ENCODE measurements around the gene CUX1. TPM values are rescaled to one million over a fixed set of nuclear protein-coding genes. Genes with fewer than 3 reads are reported as not detected.

The CUX1 gene
- total and polyA plus RNA-seq, 10 of the 15 experiments (the other 5 are each of a cell fraction or from before 2014, with no cell fraction given) = 6.1 to 48.6 (median 25.9) TPM

- ATAC-seq = peak; percentile 13
- no TSS peak for BruUV-seq (replicated peaks)
- no peaks in the 10 kb centered on the region for H4K20me1 ChIP-seq (ENCODE audit: control insufficient read depth, insufficient read depth)
- no peak for DNase-seq (ENCODE audit: low read depth, low spot score)
- no peak for FAIRE-seq
- H3K4me1 ChIP-seq (ENCODE audit: control insufficient read depth, insufficient read depth, low read length) = peaks cover 4% of the 10 kb centered on the region; the same call in 1 of the 2 replicates
- H3K79me2 ChIP-seq (ENCODE audit: control insufficient read depth, insufficient read depth, low read length) = peaks cover 44% of the 10 kb centered on the region
- peak overlapping the region; percentile 77 for H3K4me3 ChIP-seq
- CTCF ChIA-PET = interaction anchor here (1.1 to 3.6 kb wide), 6 partner anchors 10 to 420 kb away, joined by 3 to 20 read pairs (median 4); no protein-coding TSS in a partner anchor
- H3K9me3 ChIP-seq (replicated peaks; ENCODE audit: control insufficient read depth, insufficient read depth, low read length) = no peaks in the 10 kb centered on the region
- no peak overlapping the region for H2AFZ ChIP-seq (ENCODE audit: control insufficient read depth, low read depth, low read length)
- intact Hi-C loops (cut with micrococcal nuclease; ENCODE audit: unreplicated experiment) (loop anchor here (5.0 to 10.0 kb wide), 3 partner anchors 115 to 305 kb away; no protein-coding TSS in a partner anchor), in situ Hi-C loops (cut with MboI) (no loop called here)
- H3K4me2 ChIP-seq (ENCODE audit: control insufficient read depth, insufficient read depth) = peak overlapping the region; percentile 64; the same call in 1 of the 2 replicates
- H3K9ac ChIP-seq (ENCODE audit: control insufficient read depth, insufficient read depth, low read length) = peak overlapping the region; percentile 66; the same call in 1 of the 2 replicates
- RAD21 ChIA-PET (ENCODE audit: unreplicated experiment) = interaction anchor here (0.6 to 1.6 kb wide), 6 partner anchors 10 to 168 kb away, joined by 3 to 9 read pairs (median 4); no protein-coding TSS in a partner anchor
- SMC1A ChIA-PET (ENCODE audit: uncharacterized antibody, unreplicated experiment) = interaction anchor here (1.1 to 3.5 kb wide), 4 partner anchors 40 to 170 kb away, joined by 3 to 27 read pairs (median 6); no protein-coding TSS in a partner anchor
- H3K36me3 ChIP-seq (ENCODE audit: control insufficient read depth in 2 of 2, insufficient read depth in 2 of 2, low read length in 1 of 2) = 0 out of 4 replicates have a peak, but pooled peaks cover 0 to 3% of the 10 kb centered on the region in 2 experiments
- H3K27me3 ChIP-seq (replicated peaks in 1 of 2; ENCODE audit: control insufficient read depth in 2 of 2, insufficient read depth in 2 of 2, low read length in 1 of 2) = no peaks in the 10 kb centered on the region
- H3K27ac ChIP-seq (ENCODE audit: control insufficient read depth, insufficient read depth) = peak overlapping the region; percentile 56
- 0% methylated on average over 38 of the region's 130 CpGs for WGBS (ENCODE audit: insufficient coverage, insufficient replicate concordance, low lambda C conversion rate, missing lambda C conversion rate)
- POLR2A ChIA-PET = interaction anchor here (1.3 kb wide), 1 partner anchor 42 kb away, joined by 3 read pairs; no protein-coding TSS in a partner anchor
- TF ChIP-seq SREBF2 (IDR thresholded peaks at IDR 0.05; ENCODE audit: low read length) (no peak), ATF3 (IDR thresholded peaks at IDR 0.05; ENCODE audit: borderline replicate concordance, extremely low read depth, low read depth, low read length) (no peak), YY1 (IDR thresholded peaks at IDR 0.05; ENCODE audit: low read depth, low read length) (peak; percentile 27; the same call in 1 of the 2 replicates), E2F4 (IDR thresholded peaks at IDR 0.05; ENCODE audit: low read depth, low read length) (no peak), RELB (IDR thresholded peaks at IDR 0.05; ENCODE audit: low read depth) (no peak), ZNF592 (IDR thresholded peaks at IDR 0.05) (no peak), NKRF (conservative IDR thresholded peaks at IDR 0.05) (0 out of 2 replicates have a peak, but pooled peaks have one; percentile 42), SIX5 (IDR thresholded peaks at IDR 0.05; ENCODE audit: low read depth, low read length, severe bottlenecking) (no peak), GATAD2B (conservative IDR thresholded peaks at IDR 0.05; ENCODE audit: low read depth) (0 out of 2 replicates have a peak, but pooled peaks have one; percentile 80), RCOR1 (conservative IDR thresholded peaks at IDR 0.05; ENCODE audit: low read depth, low read length) (no peak), SMARCA5 (IDR thresholded peaks at IDR 0.05) (peak; percentile 52; the same call in 1 of the 2 replicates), CREM (IDR thresholded peaks at IDR 0.05; ENCODE audit: low read depth) (no peak)
Measured at GRCh38 chr7:101816595-101817470, 593 bp upstream of the CUX1 start.
